Measurements from ENCODE around the gene STX8. TPM values are rescaled to one million over a fixed set of nuclear protein-coding genes. Genes with fewer than 3 reads are reported as not detected.

The STX8 gene
- total RNA-seq, 1 donor from 2014 or later, result 57.8 TPM

DNA sequence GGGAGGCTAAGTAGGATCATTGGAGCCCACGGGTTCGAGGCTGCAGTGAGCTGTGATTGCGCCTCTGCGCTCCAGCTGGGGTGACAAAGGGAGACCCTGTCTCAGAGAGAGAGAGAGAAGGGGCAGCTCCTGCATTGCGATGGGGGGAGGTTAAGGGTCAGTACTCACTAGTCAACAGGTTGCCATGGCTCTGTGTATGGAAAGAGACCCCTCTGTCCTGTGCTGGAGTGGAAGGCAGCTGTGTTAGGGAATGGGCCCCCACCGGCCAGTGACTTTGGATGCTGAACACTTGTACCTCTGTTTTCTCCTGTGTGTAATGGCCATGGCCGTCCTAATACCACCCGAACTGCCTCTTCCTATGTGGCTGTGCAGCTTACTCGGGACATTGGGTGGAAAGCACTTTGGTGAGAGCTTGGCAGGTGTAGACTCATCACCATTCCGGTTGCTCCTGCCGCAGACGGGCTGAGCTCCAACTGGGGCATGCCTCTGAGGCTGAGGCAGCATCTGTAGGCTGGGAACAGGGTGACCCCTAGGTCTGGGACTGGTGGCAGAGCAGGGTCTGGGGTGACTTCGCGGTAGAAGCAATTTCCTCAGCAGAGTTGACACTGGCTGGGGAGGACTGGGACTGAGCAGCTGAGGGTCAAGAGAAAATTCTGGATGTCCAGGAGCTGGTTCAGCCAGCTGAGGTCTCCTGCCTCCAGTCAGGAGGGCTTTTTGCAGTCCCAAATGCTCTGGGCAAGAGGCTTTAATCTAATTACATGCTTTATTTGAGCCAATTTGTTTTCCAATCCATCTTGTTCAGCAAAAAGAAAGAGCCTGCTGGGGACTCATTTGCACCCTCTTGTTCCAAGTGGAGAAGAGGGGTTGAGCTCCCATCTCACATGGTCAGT, 369.9 kb downstream of the STX8 start:
- no peak for DNase-seq (ENCODE audit: low read depth)
- H3K4me3 ChIP-seq (ENCODE audit: low read depth, low read length), result no peak overlapping the region
- TF ChIP-seq, protein P1, sequence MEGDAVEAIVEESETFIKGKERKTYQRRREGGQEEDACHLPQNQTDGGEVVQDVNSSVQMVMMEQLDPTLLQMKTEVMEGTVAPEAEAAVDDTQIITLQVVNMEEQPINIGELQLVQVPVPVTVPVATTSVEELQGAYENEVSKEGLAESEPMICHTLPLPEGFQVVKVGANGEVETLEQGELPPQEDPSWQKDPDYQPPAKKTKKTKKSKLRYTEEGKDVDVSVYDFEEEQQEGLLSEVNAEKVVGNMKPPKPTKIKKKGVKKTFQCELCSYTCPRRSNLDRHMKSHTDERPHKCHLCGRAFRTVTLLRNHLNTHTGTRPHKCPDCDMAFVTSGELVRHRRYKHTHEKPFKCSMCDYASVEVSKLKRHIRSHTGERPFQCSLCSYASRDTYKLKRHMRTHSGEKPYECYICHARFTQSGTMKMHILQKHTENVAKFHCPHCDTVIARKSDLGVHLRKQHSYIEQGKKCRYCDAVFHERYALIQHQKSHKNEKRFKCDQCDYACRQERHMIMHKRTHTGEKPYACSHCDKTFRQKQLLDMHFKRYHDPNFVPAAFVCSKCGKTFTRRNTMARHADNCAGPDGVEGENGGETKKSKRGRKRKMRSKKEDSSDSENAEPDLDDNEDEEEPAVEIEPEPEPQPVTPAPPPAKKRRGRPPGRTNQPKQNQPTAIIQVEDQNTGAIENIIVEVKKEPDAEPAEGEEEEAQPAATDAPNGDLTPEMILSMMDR (conservative IDR thresholded peaks at IDR 0.05; ENCODE audit: low read depth, low read length), result no peak

DNA sequence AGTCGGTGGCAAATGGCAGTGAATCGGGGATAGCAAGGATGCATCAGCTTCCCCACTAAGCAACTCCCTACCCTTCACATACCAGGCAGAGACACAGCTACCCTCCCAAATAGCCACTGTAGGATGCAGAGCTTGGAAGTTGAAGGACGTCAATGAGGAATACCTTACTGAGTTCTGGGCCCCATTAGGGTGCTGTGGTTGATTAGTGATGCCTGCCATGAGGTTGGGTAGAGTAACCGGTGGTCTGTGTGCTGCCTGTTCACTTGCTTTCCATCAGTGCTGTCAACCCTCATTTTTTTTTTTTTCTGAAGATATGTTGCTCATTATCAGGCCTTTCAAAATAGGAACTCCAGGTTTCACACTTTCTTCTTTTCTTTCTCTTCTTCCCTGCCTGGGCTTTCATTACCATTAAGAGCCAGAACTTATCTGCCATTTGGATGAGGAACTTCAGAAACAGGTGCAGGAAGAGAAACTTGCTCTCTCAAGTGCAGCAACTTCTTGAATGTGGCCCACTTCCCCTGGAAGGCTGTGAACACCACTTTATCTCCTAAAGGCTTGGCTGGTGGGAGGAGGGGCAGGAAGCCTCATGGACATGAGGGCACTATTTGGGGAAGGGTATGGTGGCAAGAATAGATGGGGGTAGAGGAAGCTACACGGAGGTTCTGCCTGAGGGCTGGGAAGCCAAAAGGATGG, 370.8 kb downstream of the STX8 start:
- DNase-seq (ENCODE audit: low read depth), result no peak
- TF ChIP-seq, protein P1 (conservative IDR thresholded peaks at IDR 0.05; ENCODE audit: low read depth, low read length), result no peak
- no peak overlapping the region for H3K4me3 ChIP-seq (ENCODE audit: low read depth, low read length)

- DNase-seq (ENCODE audit: low read depth), result no peak
- TF ChIP-seq, protein P1 (conservative IDR thresholded peaks at IDR 0.05; ENCODE audit: low read depth, low read length), result no peak
- H3K4me3 ChIP-seq (ENCODE audit: low read depth, low read length), result no peak overlapping the region
Measured at GRCh38 chr17:9203771-9204425, 371.7 kb downstream of the STX8 start.

DNA sequence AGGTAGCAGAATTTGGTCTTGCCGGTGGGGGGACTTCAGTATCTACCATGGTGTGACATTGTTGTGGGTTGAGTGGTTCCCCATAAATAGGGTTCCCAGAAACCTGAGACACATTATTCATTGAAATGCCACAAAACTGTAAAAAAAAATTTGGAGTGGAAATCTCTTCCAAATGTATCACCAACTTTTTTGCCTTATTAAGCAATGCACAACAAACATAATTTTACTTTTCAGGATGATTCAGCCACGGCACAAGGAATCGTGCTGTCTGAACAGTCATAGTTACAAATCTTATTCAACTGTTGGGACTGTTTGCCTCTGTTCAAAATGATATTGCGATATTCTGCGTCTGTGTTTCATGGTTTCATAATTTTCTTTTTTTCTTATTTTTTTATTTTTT, 373.1 kb downstream of the STX8 start:
- H3K4me3 ChIP-seq (ENCODE audit: low read depth, low read length), result no peak overlapping the region
- DNase-seq (ENCODE audit: low read depth), result no peak
- TF ChIP-seq, protein P1 (conservative IDR thresholded peaks at IDR 0.05; ENCODE audit: low read depth, low read length), result no peak

- TF ChIP-seq, protein P1 (conservative IDR thresholded peaks at IDR 0.05; ENCODE audit: low read depth, low read length), result no peak
- no peak for DNase-seq (ENCODE audit: low read depth)
- no peak overlapping the region for H3K4me3 ChIP-seq (ENCODE audit: low read depth, low read length)
Measured at GRCh38 chr17:9200699-9201359, 374.8 kb downstream of the STX8 start.

Other genes starting within 250 kb of the STX8 start
- not detected in 2 replicates for gene CFAP52, start 822 bp upstream of the STX8 start, total RNA-seq
- gene USP43, start 69.7 kb upstream of the STX8 start, total RNA-seq, result 7.8 and 10.3 TPM in 2 replicates
- gene DHRS7C, start 215.8 kb upstream of the STX8 start, total RNA-seq, result not detected in 2 replicates
- gene GSG1L2, start 246.3 kb upstream of the STX8 start, total RNA-seq, result not detected in 2 replicates

Data from epithelial cell of proximal tubule (primary cell).